Inflammatory macrophage treated with lipopolysaccharide for 4 hours (primary cell): ENCODE measurements around the gene CLDN5.
A peak's percentile ranks its signal among the peaks of the same experiment; 100 is the strongest.
"Not testable (repeated sequence)": the region's sequence is repeated elsewhere in the genome, so short reads cannot be mapped to it uniquely, and the experiment has no call there.

Experiments used
- DNase-seq: peaks from one replicate; pipeline ENCODE4 v3.0.0-alpha.2; 2020

The CLDN5 gene

GRCh38 chr22:19547620-19548019 is 23.4 kb upstream of the CLDN5 start:
- no peak for DNase-seq

GRCh38 chr22:19546680-19547079 is 22.5 kb upstream of the CLDN5 start:
- no peak for DNase-seq

- DNase-seq: no peak
Observed at GRCh38 chr22:19545935-19546207, 21.7 kb upstream of the CLDN5 start.

GRCh38 chr22:19543970-19544708 is 19.9 kb upstream of the CLDN5 start:
- no peak for DNase-seq

- no peak for DNase-seq
Observed at GRCh38 chr22:19540394-19540793, 16.2 kb upstream of the CLDN5 start.

- DNase-seq: no peak
Observed at GRCh38 chr22:19537941-19538488, 13.8 kb upstream of the CLDN5 start.

- DNase-seq: no peak
Observed at GRCh38 chr22:19536564-19536963, 12.4 kb upstream of the CLDN5 start.

- DNase-seq: no peak
Observed at GRCh38 chr22:19535001-19535400, 10.8 kb upstream of the CLDN5 start.

GRCh38 chr22:19533857-19534256 is 9.6 kb upstream of the CLDN5 start:
- no peak for DNase-seq

GRCh38 chr22:19533049-19533626 is 8.9 kb upstream of the CLDN5 start:
- DNase-seq: no peak

- not testable (repeated sequence) for DNase-seq
Observed at GRCh38 chr22:19531327-19531726, 7.1 kb upstream of the CLDN5 start.

GRCh38 chr22:19530751-19531150 is 6.5 kb upstream of the CLDN5 start:
- no peak for DNase-seq

- DNase-seq: no peak
Observed at GRCh38 chr22:19529811-19530210, 5.6 kb upstream of the CLDN5 start.

- no peak for DNase-seq
Observed at GRCh38 chr22:19527861-19528417, 3.7 kb upstream of the CLDN5 start.

GRCh38 chr22:19527321-19527721 is 3.1 kb upstream of the CLDN5 start:
- DNase-seq: no peak

- DNase-seq: no peak
Observed at GRCh38 chr22:19526702-19527111, 2.5 kb upstream of the CLDN5 start.

GRCh38 chr22:19526076-19526701 is 2.0 kb upstream of the CLDN5 start:
- DNase-seq: no peak

- DNase-seq: no peak
Observed at GRCh38 chr22:19525666-19526065, 1.5 kb upstream of the CLDN5 start.

- DNase-seq: no peak
Observed at GRCh38 chr22:19525116-19525660, 978 bp upstream of the CLDN5 start.

- DNase-seq: peak; percentile 28
Observed at GRCh38 chr22:19523240-19524169, 705 bp downstream of the CLDN5 start.

GRCh38 chr22:19522881-19523239 is 1.4 kb downstream of the CLDN5 start:
- DNase-seq: no peak

- no peak for DNase-seq
Observed at GRCh38 chr22:19522190-19522880, 1.9 kb downstream of the CLDN5 start.
